HG02943 (cell line): Measurements from ENCODE around the gene EGLN3.
"Not testable (repeated sequence)": the region's sequence is repeated elsewhere in the genome, so short reads cannot be mapped to it uniquely, and the experiment has no call there.

ENCODE experiments used
- ATAC-seq: cut with Tn5 transposase; IDR thresholded peaks from one replicate; pipeline ENCODE4 v1.9.1; 2021; ENCODE audit warnings: mild to moderate bottlenecking, low read depth, moderate library complexity; ENCODE audit not compliant: unreplicated experiment

EGLN3 gene

GRCh38 chr14:33963892-33964291 is 13.0 kb upstream of the EGLN3 start:
- no peak for ATAC-seq

- ATAC-seq, result not testable (repeated sequence)
These were observed 11.6 kb upstream of the EGLN3 start for GRCh38 chr14:33962466-33962865.

- ATAC-seq, result no peak
These were observed 11.1 kb upstream of the EGLN3 start for GRCh38 chr14:33962016-33962415.

GRCh38 chr14:33959692-33960151 is 8.8 kb upstream of the EGLN3 start:
- no peak for ATAC-seq

- no peak for ATAC-seq
These were observed 7.8 kb upstream of the EGLN3 start for GRCh38 chr14:33958605-33959226.

DNA sequence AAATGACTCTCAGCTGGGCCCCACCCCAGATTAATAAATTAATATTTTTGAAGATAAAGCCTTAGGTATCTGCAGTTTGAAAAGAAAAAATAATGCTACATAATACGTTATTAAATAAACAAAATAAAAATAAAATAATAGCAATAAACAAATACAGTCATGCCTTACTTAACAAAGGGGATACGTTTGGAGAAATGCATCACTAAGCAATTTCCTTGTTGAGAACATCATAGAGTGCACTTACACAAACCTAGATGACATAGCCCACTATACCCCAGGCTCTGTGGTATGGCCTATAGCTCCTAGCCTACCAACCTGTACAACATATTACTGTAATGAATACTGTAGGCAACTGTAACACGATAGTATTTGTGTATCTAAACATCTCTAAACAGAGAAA is 7.1 kb upstream of the EGLN3 start:
- no peak for ATAC-seq

DNA sequence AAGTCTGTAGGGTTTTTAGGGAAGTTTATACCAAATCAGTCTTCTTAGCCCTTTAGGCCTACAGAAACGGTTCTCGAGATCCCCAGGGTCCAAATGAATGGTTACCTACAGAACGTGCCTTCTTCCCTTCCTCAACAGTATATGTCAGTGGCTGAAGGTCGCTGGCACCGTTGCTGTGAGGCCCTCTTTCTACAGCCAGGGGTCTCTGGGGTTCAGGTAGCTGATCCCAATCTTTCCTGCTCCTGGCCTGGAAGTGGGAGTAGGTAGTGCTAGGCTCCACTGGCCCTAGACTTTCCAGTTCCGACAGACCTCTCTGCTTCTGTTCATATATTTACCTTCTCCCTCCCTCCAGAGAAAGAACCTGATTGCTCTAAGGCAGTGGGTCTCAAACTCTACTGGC is 6.4 kb upstream of the EGLN3 start:
- ATAC-seq, result no peak

DNA sequence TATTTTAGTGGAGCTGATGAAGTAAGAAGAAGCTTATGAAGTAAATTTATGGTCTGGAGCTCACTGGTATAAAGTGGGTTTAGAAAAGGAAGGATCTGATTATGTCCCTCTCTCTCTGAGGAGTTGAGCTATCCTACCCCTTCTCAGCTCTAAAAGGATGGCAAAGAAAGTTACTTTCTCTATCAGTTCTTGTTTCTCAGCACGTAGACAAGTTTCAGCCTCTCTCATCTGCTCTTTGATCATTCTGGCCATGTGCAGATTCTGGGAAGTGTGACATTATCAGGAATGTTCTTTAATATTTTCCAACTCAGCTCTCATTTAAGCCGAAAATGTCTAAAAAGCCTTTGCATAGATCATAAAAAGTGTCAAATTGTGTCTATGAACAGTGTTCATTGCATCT is 5.8 kb upstream of the EGLN3 start:
- no peak for ATAC-seq

DNA sequence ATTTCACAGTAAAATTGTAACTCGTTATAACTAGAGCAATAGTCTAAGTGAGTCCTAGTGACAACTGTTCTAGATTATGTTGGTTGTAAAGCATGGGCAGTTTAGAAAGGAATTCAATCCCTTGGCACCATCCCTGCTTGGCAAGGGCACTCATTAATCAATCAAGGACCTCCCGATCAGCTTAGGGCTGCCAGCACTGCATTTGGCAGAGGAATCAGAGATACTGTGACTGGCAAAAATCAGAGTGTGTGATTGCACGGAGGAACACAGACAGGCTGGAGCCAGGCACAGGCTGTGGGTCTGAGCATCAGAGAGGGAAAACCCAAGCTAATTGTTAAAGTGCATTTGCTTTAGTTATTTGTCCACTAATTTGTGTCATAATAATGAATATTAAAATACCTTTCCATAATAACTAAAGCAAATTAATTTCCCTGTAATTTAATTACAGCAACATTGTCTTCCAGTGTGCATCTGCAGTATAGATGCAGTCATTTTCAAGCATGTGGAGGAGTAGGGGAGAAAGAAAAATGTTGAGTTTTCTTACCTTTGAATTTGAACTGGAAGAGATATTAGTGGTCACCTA is 3.2 kb upstream of the EGLN3 start:
- ATAC-seq, result no peak

DNA sequence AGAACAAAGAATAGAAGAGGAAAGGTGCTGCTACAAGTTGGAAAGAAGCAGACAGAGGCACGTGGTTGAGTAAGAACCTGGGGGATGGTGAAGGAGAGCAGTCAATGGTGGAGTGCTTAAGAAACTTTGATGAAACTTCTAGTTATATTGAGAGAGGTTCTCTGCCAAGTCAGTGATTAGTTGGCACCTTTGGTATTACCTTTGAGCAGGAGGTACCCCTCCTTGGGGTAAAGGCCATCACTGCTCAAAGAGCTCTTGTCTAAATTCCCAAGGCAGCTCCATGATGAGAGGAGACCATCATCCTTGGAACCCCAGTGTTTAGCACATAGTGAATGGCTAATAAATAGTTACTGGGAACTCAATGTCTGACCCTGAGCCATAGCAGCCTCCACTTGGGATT is 1.7 kb upstream of the EGLN3 start:
- no peak for ATAC-seq

- ATAC-seq, result no peak
These were observed 438 bp upstream of the EGLN3 start for GRCh38 chr14:33951183-33951840.

- ATAC-seq, result no peak
These were observed 1.4 kb downstream of the EGLN3 start for GRCh38 chr14:33949411-33949893.

DNA sequence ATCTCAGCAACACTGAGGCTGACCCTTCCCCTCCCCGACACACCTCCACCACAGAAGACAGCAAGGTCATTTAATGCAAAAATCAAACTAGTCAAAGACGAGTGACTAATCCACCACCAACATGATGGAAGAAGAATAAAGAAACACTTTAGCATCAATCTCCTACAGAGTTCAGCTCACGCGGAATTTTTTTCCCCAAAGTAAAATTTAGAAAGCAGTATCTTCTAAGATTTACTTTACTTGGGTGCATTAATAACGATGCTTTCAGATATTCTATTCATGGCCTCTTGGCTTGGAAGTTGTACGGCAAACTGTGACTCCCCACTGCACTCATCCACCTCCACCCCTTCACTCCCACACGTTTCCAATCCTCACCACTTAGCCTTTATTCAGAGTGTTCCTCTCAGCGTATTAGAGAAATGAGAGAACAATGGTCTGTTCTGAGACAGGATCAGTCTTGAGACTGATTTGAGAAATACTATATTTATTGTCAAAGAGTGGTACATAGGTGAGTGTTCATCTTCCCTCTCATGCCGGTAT is 1.9 kb downstream of the EGLN3 start:
- ATAC-seq, result no peak

- no peak for ATAC-seq
These were observed 2.6 kb downstream of the EGLN3 start for GRCh38 chr14:33948145-33948868.

- no peak for ATAC-seq
These were observed 4.0 kb downstream of the EGLN3 start for GRCh38 chr14:33946679-33947476.

DNA sequence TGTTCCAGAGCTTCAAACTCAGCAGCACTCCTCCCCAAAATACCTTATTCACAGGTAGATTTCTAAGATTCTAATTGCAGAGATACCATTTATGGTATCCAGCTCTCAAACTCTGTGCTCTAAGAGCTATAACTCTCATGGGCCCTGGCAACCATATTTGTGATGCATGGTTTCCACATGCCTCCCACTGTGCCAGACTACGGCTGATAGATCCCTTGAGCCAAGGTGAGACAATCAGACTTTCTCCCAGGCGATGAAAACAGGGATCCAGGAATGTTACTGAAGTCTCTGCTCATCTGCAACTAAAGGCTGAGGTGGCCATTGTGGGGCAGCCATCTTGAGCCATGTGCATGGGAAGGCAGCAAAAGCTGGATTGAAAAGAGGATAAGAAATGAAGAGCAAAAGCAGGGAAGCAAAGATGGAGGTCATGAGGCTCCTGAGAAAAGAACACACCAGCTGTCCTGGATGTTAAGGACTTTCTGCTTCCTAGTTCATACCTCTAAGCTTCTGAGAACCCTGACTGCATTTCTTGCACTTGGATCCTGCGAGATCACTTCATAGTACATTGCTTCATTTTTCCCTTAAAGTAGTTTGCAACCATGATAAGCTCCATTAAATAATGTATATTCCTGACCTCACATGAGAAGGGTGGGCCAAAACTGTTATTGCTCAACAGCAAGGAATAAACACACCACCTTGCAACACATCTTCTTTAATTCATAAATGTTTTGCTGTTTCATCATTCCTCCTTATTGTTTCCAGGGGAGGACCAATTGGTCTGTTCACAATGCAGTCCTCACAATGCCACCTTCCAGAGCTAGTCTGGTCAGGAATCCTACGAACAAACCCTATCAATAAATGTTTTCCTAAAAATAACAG is 5.4 kb downstream of the EGLN3 start:
- no peak for ATAC-seq

DNA sequence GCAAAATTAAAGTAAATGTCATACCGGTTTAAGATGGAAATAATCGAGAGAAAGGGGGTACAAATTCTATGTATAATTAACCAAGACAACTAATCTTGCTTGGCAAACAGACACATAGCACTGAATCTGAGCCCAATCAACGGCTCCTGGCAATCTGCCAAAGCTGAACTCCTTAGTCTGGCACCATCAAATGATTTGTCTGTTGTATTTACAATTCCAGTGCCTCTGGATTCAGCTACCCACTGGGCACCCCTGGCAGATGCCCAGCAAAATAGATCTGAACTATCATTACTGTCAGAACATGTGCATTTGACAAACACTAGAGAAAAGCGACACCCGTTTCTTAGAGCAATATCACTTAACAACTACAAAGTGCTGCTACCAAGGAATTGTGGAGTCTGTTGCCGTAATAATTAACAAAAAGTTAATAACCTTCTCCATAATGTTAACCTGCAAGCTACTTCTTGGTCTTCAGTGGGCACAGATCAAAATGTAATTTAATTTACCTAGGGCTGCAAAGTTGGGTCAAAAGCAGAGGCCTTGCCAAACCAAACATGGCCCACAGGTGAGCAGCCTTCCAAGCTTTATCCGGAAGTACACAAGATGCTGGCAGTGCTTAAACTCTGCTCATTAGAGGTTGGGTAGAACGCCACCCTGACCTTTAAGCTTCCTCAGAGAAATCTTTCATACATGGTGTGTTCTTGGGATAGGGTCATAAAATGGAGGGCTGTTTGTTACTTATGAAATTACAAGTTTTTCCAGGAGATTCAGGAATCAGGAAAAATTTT is 7.6 kb downstream of the EGLN3 start:
- ATAC-seq, result no peak

DNA sequence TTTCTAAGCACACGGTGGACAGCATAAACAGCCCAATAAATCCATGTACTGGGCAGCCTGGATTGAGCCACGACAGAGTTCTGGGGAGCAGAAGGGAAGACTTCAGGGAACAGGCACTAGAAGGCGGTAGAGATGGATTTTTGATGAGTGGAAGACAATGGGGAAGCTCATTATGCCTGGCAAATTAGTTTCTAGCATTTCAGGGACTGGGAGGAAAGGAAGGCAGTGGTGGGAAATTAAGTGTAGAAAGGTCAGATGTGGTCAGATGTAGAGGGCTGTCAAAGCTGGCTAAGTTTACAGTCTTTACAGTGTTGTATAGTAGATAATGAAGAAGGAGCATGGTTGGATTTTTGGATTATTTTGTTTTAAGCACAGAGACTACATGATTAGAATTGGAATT is 9.2 kb downstream of the EGLN3 start:
- ATAC-seq, result no peak
